Cortex of kidney (tissue), 1 donor: ENCODE measurements around the gene PSMB5.

Experiments
- DNase-seq: peaks from one replicate; lab custom pipeline; 2025; lab: John Stamatoyannopoulos, UW

Gene PSMB5

GRCh38 chr14:23043754-23044153, 9.1 kb upstream of the PSMB5 start:
- no peak for DNase-seq

DNA sequence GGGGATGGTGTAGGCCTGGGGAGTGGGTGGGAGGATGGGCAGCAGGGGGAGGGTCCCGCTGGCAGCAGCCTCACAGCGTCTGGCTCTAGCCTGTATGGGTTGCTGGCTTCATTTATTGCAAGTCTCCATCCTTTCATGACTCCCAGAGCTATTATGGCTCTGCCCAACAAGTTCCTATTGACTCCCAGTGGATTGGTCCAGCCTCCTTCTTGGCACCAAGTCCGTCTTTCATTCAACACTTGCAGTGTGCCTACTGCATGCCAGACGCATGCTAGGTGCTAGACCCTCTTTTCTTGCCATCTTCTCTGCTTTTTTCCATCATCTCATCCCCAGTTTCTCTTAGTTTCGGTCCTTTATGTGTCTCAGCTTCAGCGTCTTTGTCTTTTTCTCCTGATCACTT, 8.4 kb upstream of the PSMB5 start:
- no peak for DNase-seq

DNA sequence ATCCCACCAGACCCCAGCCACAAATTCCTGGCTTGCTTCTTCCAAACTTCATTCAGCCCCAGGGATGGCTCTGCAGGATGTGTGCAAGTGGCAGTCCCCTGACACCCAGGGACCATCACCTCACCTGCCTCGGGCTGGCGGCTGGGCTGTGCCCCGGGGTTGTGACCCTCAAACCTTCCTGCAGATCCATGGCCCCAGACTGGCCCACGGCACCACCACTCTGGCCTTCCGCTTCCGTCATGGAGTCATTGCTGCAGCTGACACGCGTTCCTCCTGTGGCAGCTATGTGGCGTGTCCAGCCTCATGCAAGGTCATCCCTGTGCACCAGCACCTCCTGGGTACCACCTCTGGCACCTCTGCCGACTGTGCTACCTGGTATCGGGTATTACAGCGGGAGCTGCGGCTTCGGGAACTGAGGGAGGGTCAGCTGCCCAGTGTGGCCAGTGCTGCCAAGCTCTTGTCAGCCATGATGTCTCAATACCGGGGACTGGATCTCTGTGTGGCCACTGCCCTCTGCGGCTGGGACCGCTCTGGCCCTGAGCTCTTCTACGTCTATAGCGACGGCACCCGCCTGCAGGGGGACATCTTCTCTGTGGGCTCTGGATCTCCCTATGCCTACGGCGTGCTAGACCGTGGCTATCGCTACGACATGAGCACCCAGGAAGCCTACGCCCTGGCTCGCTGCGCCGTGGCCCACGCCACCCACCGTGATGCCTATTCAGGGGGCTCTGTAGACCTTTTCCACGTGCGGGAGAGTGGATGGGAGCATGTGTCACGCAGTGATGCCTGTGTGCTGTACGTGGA, 7.7 kb upstream of the PSMB5 start, which contains the start of gene PSMB11:
PSMB11 (plus strand) TSS at position 51 of the 804 bp plus-strand sequence; CDS start at position 65, 14 bp downstream.
- no peak for DNase-seq

DNA sequence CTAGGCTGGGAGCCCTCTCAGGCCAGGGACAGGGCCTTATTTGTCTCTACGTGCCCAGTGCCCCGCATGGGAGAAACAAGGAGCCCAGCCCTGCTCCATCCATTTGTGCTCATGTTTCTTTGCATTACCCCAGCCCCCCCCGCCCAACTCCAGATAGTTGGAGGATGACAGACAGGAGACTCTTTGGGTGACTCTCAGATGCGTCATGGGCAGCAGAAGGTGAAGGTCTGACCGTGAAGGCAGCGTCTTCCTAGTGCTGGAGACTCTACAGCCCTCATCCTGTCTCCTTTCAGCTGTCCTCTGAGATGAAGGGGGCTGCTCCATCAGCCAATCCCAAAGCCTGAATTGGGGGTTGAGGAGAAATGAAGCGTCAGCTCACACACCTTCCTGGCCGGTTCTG, 7.0 kb upstream of the PSMB5 start:
- no peak for DNase-seq

DNA sequence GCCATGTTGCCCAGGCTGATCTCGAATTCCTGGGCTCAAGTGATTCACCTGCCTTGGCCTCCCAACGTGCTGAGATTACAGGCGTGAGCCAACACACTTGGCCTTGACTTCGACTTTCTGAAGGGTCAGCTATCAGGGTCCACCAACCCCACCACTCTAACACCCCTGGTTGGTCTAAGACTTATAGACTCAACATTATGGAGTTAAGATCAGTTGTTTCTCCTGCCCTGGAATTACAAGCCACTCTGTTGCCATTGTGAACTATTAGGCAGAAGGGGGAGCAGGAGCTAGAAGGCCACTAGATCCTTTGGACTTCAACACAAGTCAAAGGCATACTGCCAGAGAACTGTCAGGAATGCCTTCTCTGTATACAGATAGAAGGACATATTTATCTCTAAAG, 5.4 kb upstream of the PSMB5 start:
- no peak for DNase-seq

DNA sequence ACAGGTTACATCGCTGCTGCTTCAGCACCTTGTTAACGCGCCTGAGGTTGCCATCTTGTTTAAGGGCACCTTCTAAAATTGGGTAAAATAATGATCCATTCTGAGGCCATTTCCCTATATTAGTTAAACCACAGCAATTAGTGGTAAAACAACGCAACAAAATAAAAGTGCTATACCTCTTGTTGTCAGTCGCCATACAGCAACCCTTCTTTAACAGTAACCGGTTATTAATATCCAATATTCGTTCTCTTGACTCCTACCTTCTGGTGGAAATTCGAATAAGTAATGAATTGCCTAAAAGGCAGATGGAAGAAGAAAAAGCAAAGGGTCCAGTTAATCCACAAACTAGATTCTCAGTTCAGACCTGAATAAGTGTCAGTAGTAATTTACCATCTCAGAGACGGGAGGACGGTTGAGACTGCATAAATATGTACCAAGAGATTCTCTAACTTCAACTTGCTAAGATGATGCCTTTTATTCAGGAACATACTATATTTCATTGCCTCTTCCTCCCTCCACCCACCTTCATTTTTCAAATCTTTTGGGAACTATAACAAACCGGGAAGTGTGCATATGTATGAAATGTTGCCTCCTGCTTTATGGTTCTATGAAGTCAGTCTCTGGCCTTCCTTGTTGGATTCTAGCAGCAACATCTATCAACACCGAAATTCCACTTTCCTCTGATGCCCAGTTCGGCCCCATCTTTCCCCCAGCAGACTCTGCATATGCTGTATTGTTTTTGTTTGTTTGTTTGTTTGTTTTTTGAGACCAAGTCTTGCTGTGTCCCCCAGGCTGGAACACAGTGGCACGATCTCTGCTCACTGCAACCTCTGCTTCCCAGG, 824 bp upstream of the PSMB5 start:
- DNase-seq, result no peak

DNA sequence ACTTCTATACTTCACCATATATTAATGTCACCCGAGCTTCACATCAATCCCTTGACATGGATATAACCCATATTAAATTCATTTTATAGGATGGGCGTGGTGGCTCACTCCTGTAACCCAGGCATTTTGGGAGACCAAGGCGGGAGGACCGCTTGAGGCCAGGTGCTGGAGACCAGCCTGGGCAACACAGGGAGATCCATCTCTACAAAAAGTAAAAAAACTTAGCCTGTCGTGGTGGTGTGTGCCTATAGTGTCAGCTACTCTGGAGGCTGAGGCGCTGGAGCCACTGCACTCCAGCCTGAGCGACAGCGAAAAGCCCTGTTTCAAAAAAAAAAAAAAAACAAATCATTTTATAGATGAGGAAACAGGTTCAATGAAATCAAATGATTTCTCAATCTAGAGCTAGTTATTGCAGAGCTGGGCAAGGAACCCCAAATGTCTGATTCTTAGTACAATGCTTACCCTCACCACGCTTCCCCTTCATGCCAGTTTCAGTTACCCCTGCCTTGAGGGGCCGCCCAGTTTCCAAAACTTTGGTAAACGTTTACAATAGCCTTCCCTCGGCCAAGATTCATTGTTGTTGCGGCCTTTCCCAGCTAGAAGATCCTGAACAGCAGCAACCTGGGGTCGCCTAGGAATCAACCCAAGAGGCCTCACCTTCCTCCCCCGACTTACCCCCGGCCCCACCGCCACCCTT, 751 bp downstream of the PSMB5 start:
- DNase-seq, result no peak

DNA sequence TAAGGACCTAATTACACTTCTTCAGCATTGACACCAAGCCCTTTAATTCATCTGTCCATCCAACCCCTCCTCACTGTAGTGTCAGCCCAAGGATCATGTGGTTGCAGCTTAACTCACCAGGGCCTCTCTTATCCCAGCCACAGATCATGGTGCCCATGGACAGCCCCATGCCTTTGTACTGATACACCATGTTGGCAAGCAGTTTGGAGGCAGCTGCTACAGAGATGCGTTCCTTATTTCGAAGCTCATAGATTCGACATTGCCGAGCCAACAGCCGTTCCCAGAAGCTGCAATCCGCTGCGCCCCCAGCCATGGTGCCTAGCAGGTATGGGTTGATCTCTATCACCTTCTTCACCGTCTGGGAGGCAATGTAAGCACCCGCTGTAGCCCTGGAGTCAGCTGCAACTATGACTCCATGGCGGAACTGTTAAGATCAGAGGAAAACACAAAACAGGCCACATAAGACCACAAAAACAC, 1.4 kb downstream of the PSMB5 start:
- no peak for DNase-seq

DNA sequence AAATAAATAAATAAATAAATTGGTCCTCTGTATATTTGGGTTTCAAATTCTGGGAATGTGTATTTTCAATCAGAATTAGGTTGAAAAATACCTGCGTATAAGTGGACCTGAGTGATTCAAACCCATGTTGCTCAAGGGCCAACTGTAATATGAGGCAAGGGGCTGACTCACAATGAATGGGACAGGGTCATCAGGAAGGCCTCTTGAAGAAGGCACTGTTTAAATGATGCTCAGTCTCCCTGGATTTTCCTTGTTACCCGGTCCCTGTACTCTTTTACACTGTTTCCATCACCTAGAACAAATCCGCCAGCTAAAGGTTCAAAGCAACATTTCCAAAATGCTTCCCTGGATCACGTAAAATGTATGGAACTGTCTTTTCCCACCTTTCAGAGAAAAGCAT, 3.8 kb downstream of the PSMB5 start:
- no peak for DNase-seq

- DNase-seq, result no peak
These were observed 5.9 kb downstream of the PSMB5 start for GRCh38 chr14:23028799-23029198.

GRCh38 chr14:23025151-23025814, 9.4 kb downstream of the PSMB5 start:
- no peak for DNase-seq

- DNase-seq, result no peak
These were observed 10.1 kb downstream of the PSMB5 start for GRCh38 chr14:23024612-23025075.

GRCh38 chr14:23023795-23024152, 10.9 kb downstream of the PSMB5 start:
- no peak for DNase-seq

GRCh38 chr14:23023022-23023794, 11.5 kb downstream of the PSMB5 start:
- DNase-seq, result no peak

DNA sequence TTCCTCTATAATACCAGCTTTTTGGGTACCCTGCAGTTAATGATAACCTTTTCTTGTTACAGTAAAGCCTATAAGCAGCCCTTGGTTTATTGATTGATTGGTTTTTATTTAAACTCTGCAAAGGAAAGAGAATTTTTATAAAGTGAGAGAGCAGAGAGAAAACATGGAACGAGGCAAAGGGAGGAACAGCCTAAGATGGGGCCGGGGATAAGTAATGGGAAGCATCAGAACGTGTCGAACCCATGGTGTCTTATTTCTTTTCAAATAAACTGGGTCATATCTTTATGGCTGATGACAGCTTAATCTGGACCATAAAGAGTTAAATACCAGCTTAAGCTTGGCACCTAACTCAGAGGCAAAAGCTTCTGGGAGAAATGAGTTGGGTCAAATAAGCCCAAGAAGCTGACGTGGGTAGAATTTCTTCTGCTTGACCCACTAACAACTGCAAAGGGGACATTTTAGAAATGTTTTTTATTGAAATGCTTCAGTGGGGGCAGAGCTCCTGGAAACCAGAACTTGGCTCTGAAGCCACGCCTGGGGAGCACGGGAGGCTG, 12.7 kb downstream of the PSMB5 start:
- no peak for DNase-seq

GRCh38 chr14:23021434-23021833, 13.3 kb downstream of the PSMB5 start:
- no peak for DNase-seq

DNA sequence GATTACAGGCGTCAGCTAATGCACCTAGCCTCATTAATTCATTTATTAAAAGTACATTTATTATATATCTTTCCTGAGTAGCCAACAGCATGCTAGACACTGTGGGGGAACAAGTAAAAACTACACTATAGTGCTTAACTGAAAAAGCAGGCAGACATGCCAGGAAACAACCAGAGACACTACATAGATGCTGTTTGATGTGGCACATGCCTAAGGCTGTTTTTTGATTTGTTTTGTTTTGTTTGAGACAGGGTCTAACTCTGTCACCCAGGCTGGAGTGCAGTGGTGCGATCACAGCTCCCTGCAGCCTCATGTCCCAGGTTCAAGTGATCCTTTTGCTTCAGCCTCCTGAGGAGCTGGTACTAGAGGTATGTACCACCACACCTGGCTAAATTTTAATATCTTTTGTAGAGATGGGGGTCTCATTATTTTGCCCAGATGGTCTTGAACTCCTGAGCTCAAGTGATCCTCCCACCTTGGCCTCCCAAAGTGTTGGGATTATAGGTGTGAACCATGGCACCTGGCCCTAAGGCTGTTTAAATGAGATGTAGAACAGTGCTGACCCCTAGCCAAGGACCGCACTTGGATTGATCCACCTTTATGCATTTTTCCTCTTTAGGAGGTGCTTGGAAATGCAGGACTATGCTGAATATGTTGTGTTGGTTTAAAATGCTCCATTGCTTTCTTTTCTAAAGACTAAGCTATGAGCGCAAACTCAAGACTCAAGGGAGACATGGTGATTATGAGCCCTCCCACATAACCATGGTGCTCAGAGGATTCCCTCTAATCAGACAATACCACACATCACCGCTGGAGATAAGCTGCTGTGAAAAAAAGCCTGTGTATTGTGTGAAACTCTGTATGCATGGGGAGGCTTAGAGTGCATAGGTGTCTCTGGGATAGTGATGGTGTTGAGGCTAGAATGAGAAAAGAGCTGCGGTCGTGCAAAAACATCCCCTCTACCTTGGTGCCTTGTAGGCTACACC, 14.3 kb downstream of the PSMB5 start:
- no peak for DNase-seq

GRCh38 chr14:23018107-23018506, 16.6 kb downstream of the PSMB5 start:
- DNase-seq, result no peak

DNA sequence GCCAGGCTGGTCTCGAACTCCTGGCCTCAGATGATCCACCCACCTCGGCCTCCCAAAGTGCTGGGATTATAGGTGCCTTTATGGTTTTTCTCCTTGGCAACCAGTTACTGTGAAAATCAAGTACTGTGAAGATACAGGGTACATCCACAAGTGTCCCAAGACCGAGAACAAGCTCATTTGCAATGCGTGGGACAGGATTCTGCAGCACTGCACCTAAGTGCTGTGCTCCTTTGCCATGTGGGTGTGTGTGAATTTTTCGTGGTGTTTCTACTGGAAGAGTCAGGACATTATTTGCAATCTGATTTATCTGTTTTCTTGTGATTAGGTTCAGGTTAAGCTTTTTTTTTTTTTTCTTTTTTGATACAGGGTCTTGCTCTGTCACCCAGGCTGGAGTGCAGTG, 17.6 kb downstream of the PSMB5 start:
- no peak for DNase-seq
